HCT116 (cell line): ENCODE data around the gene SLC25A42. TPM values are rescaled to one million over a fixed set of nuclear protein-coding genes. Genes with fewer than 3 reads are reported as not detected.

Source experiments
- ATAC-seq: fragments of 200-7000 bp; cut with Tn5 transposase; 2 replicates; pipeline ENCODE4 v1.9.1; 2020; ENCODE audit warnings: mild to moderate bottlenecking, moderate library complexity
- BruUV-seq: library from RNA; stranded (reverse); fragments of 400-500 nt; replicated peaks from 2 replicates; lab custom pipeline; 2021; lab: Mats Ljungman, UMichigan
- CTCF ChIA-PET: fragments of 300-600 bp; sonication (Branson Sonifier 250); formaldehyde crosslinking; loops from one replicate; lab custom pipeline; 2021; ENCODE audit warnings: antibody characterized with exemption; lab: Charles Lee
- POLR2A ChIA-PET: fragments of 300-600, 350-600 bp; sonication (Branson Sonifier 250); formaldehyde crosslinking; loops from one replicate; lab custom pipeline; 2021; ENCODE audit warnings: antibody characterized with exemption; lab: Charles Lee
- RAD21 ChIA-PET, 2 experiments: fragments of 300-600 bp; sonication (Branson Sonifier 250); formaldehyde crosslinking; loops; one replicate each; lab custom pipeline; 2023; ENCODE audit warnings: low total read pairs in 2 of 2; ENCODE audit not compliant: uncharacterized antibody in 2 of 2, unreplicated experiment in 2 of 2, low non-redundant PET in 1 of 2; lab: Charles Lee
- DNase-seq: peaks from one replicate; pipeline ENCODE4 v3.0.0-alpha.2; 2010; ENCODE audit warnings: low read depth, low spot score
- H2AFZ ChIP-seq: fragments of 200-600 bp; shearing (Covaris generic), sonication (generic); 2 replicates; pipeline ENCODE4 v1.6.1; 2017; ENCODE audit warnings: low read depth, mixed run types, mixed read lengths, antibody characterized with exemption, low read length; ENCODE audit not compliant: poor library complexity, severe bottlenecking
- H3K27ac ChIP-seq: 2 replicates; pipeline ENCODE4 v1.5.1; 2012; ENCODE audit warnings: low read depth, low read length
- H3K27me3 ChIP-seq: fragments of 200-600 bp; sonication (generic); 2 replicates; pipeline ENCODE4 v1.6.1; 2016; ENCODE audit warnings: mixed run types, low read length, mixed read lengths; ENCODE audit not compliant: insufficient read depth
- H3K36me3 ChIP-seq, 2 experiments: fragments of 200-500 bp in 1 of 2; fragments of 200-600 bp in 1 of 2; sonication (Bioruptor generic) in 1 of 2; sonication (generic) in 1 of 2; 2 replicates each; pipeline versions ENCODE4 v1.5.1 to v1.6.1; 2014 to 2016; ENCODE audit warnings: low read length in 2 of 2, inconsistent platforms in 1 of 2, mixed read lengths in 1 of 2, mixed run types in 1 of 2; ENCODE audit not compliant: insufficient read depth in 2 of 2, control insufficient read depth in 1 of 2
- H3K4me1 ChIP-seq, 2 experiments: fragments of 200-600 bp in 1 of 2; sonication (generic) in 1 of 2; 2 replicates each; pipeline versions ENCODE4 v1.5.1 to v1.6.1; 2012 to 2017; ENCODE audit warnings: low read length in 2 of 2, inconsistent platforms in 1 of 2, mild to moderate bottlenecking in 1 of 2, mixed read lengths in 1 of 2, mixed run types in 1 of 2, moderate library complexity in 1 of 2; ENCODE audit not compliant: insufficient read depth in 2 of 2, control insufficient read depth in 1 of 2
- H3K4me2 ChIP-seq: fragments of 200-600 bp; sonication (generic); 2 replicates; pipeline ENCODE4 v1.6.1; 2017; ENCODE audit warnings: mixed run types, low read length, mixed read lengths
- H3K4me3 ChIP-seq, 2 experiments: fragments of 200-600 bp in 1 of 2; sonication (generic) in 1 of 2; replicated peaks in 1 of 2; 2 replicates each; pipeline ENCODE4 v1.5.1; 2011 to 2016; ENCODE audit warnings: low read length in 2 of 2, control low read depth in 1 of 2, low read depth in 1 of 2, mild to moderate bottlenecking in 1 of 2, mixed read lengths in 1 of 2, mixed run types in 1 of 2
- H3K79me2 ChIP-seq: fragments of 200-600 bp; sonication (generic); 2 replicates; pipeline ENCODE4 v1.6.1; 2017; ENCODE audit warnings: mild to moderate bottlenecking, mixed run types, low read length, moderate library complexity, mixed read lengths; ENCODE audit not compliant: insufficient read depth
- H3K9ac ChIP-seq: fragments of 200-600 bp; sonication (generic); 2 replicates; pipeline ENCODE4 v1.6.1; 2016; ENCODE audit warnings: low read length, mixed read lengths
- H3K9me2 ChIP-seq: fragments of 200-600 bp; sonication (generic), shearing (Covaris generic); 2 replicates; pipeline ENCODE4 v1.6.1; 2017; ENCODE audit warnings: mixed run types, mild to moderate bottlenecking, moderate library complexity; ENCODE audit not compliant: insufficient read depth
- H3K9me3 ChIP-seq, 2 experiments: fragments of 200-500 bp in 1 of 2; fragments of 200-600 bp in 1 of 2; sonication (Bioruptor generic) in 1 of 2; sonication (generic) in 1 of 2; 2 replicates each; pipeline ENCODE4 v1.6.1; 2014 to 2017; ENCODE audit warnings: low read length in 2 of 2, mixed read lengths in 2 of 2, inconsistent platforms in 1 of 2, low read depth in 1 of 2, mild to moderate bottlenecking in 1 of 2, mixed run types in 1 of 2, moderate library complexity in 1 of 2; ENCODE audit not compliant: control insufficient read depth in 1 of 2, insufficient read depth in 1 of 2
- H4K20me1 ChIP-seq: fragments of 200-600 bp; sonication (generic), shearing (Covaris generic); 2 replicates; pipeline ENCODE4 v1.6.1; 2017; ENCODE audit warnings: mixed run types, mild to moderate bottlenecking, moderate library complexity; ENCODE audit not compliant: insufficient read depth
- CEBPB ChIP-seq: IDR thresholded peaks from 2 replicates; pipeline ENCODE4 v1.6.1; 2012; ENCODE audit warnings: low read depth
- POLR2A ChIP-seq: IDR thresholded peaks from 2 replicates; pipeline ENCODE4 v1.7.0; 2011; ENCODE audit warnings: borderline replicate concordance; ENCODE audit not compliant: insufficient read depth, insufficient read length; ENCODE audit errors: extremely low read depth
- RAD21 ChIP-seq: IDR thresholded peaks from 2 replicates; pipeline ENCODE4 v1.6.1; 2012; ENCODE audit warnings: low read depth, mild to moderate bottlenecking
- SP1 ChIP-seq: IDR thresholded peaks from 2 replicates; pipeline ENCODE4 v1.6.1; 2012; ENCODE audit warnings: low read depth
- ZFX ChIP-seq: fragments of 450-650 bp; IDR thresholded peaks from 2 replicates; pipeline ENCODE4 v1.6.1; 2017
- intact Hi-C: fragments of 100-400 bp; cut with micrococcal nuclease; formaldehyde crosslinking; loops from 2 replicates; pipeline ENCODE4 v1.10.0; 2022
- total RNA-seq: library from RNA; stranded (reverse); gene quantifications from one replicate; pipeline ENCODE4 v1.2.1, GENCODE V29; 2021; ENCODE audit not compliant: unreplicated experiment
- TF ChIP-seq, protein P1 (sequence below): IDR thresholded peaks from 2 replicates; pipeline ENCODE4 v1.6.1; 2012
- TF ChIP-seq, protein P2 (sequence below): IDR thresholded peaks from 2 replicates; pipeline ENCODE4 v1.6.1; 2012; ENCODE audit warnings: low read depth
- TF ChIP-seq, protein P3 (sequence below), 3 experiments: fragments of 200-600 bp in 1 of 3; sonication (generic) in 1 of 3; IDR thresholded peaks in 2 of 3; conservative IDR thresholded peaks in 1 of 3; 2 replicates each; pipeline ENCODE4 v1.5.1; 2012 to 2017; ENCODE audit warnings: low read depth in 2 of 3, low read length in 2 of 3, antibody characterized with exemption in 1 of 3, borderline replicate concordance in 1 of 3, control low read depth in 1 of 3, mild to moderate bottlenecking in 1 of 3, mixed read lengths in 1 of 3, mixed run types in 1 of 3, moderate library complexity in 1 of 3; ENCODE audit not compliant: insufficient read depth in 1 of 3
- TF ChIP-seq, protein P4 (sequence below): IDR thresholded peaks from 2 replicates; pipeline ENCODE4 v1.6.1; 2012

The SLC25A42 gene
- total RNA-seq, 1 experiment from 2014 or later: 10.2 TPM

DNA sequence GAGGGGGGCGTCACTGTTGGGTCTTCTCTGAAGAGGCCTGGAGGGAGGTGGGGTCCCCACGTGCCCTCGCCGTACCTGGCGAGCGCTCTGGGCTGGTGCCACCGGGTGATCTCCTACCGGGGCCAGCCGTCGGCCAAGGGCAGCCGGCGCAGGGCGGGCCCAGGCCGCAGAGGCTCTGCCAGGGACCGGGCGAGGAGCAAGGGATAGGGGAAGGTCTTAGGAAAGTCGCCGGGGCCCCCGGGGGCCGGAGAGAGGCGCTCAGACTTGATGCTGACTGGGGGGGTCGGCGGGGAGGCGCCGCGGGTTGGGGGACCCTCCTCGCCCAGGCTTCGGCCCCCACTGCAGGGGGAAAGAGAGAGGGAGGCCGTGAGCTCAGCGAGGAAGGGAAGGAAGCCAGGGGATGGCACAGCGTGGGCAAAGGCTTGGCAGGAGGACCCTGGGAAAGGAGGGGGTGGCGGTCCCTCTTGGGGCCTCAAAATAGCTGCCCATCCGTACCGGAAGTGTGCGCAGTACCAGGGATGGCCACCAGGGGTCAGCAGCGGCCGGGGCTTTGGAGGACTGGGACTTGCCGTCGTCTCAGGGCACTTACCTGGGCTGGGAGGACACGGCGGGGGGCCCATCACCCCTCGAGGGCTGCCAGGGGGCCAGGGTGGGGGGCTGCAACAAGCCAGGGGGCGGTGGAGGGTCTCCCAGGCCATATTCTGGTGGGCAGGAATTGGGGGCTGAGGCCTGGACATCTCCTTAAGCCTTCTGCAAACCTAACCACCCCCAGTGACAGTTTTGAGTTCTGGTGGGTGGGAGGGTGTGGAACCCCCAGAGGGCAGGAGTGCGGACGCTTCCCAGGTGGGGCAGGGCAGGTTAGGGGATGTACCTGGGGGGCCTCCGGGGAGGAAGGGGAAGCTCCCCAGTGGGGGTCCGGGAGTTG lies 82.2 kb downstream of the SLC25A42 start:
- CTCF ChIA-PET: interaction anchor here (0.6 to 3.3 kb wide), 7 partner anchors 10 to 408 kb away, joined by 3 to 15 read pairs (median 3); partner anchors contain the start of gene SLC25A42
- no peak overlapping the region for H3K27ac ChIP-seq
- intact Hi-C loops: loop anchor here (1.0 to 5.0 kb wide), 3 partner anchors 29 to 346 kb away; no protein-coding TSS in a partner anchor

More for the DNA sequence above, 82.2 kb downstream of the SLC25A42 start:
- Histone ChIP-seq H3K9me3 (no peaks in the 10 kb centered on the region), H3K79me2 (no peaks in the 10 kb centered on the region), H3K9me2 (no peaks in the 10 kb centered on the region), H3K36me3 (no peaks in the 10 kb centered on the region; a peak in 2 of 4 replicates), H3K4me1 (no peaks in the 10 kb centered on the region), H2AFZ (no peak overlapping the region), H3K27me3 (no peaks in the 10 kb centered on the region), H3K4me3 (no peak overlapping the region), H4K20me1 (no peaks in the 10 kb centered on the region), H3K9ac (no peak overlapping the region), H3K4me2 (no peak overlapping the region)
- ChIA-PET POLR2A (interaction anchor here (0.8 kb wide), 1 partner anchor 10 kb away, joined by 3 read pairs; no protein-coding TSS in a partner anchor), RAD21 (interaction anchor here (0.8 to 1.4 kb wide), 2 partner anchors 28 to 29 kb away, joined by 3 to 4 read pairs; no protein-coding TSS in a partner anchor)
- ATAC-seq (peak; percentile 92), DNase-seq (no peak)
- BruUV-seq: no TSS peak
- TF ChIP-seq CEBPB (no peak), SP1 (no peak), RAD21 (peak; percentile 91), ZFX (no peak), POLR2A (no peak)
- TF ChIP-seq, protein P1, sequence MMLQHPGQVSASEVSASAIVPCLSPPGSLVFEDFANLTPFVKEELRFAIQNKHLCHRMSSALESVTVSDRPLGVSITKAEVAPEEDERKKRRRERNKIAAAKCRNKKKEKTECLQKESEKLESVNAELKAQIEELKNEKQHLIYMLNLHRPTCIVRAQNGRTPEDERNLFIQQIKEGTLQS: no peak
- TF ChIP-seq, protein P2, sequence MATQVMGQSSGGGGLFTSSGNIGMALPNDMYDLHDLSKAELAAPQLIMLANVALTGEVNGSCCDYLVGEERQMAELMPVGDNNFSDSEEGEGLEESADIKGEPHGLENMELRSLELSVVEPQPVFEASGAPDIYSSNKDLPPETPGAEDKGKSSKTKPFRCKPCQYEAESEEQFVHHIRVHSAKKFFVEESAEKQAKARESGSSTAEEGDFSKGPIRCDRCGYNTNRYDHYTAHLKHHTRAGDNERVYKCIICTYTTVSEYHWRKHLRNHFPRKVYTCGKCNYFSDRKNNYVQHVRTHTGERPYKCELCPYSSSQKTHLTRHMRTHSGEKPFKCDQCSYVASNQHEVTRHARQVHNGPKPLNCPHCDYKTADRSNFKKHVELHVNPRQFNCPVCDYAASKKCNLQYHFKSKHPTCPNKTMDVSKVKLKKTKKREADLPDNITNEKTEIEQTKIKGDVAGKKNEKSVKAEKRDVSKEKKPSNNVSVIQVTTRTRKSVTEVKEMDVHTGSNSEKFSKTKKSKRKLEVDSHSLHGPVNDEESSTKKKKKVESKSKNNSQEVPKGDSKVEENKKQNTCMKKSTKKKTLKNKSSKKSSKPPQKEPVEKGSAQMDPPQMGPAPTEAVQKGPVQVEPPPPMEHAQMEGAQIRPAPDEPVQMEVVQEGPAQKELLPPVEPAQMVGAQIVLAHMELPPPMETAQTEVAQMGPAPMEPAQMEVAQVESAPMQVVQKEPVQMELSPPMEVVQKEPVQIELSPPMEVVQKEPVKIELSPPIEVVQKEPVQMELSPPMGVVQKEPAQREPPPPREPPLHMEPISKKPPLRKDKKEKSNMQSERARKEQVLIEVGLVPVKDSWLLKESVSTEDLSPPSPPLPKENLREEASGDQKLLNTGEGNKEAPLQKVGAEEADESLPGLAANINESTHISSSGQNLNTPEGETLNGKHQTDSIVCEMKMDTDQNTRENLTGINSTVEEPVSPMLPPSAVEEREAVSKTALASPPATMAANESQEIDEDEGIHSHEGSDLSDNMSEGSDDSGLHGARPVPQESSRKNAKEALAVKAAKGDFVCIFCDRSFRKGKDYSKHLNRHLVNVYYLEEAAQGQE: no peak
- TF ChIP-seq, protein P3, sequence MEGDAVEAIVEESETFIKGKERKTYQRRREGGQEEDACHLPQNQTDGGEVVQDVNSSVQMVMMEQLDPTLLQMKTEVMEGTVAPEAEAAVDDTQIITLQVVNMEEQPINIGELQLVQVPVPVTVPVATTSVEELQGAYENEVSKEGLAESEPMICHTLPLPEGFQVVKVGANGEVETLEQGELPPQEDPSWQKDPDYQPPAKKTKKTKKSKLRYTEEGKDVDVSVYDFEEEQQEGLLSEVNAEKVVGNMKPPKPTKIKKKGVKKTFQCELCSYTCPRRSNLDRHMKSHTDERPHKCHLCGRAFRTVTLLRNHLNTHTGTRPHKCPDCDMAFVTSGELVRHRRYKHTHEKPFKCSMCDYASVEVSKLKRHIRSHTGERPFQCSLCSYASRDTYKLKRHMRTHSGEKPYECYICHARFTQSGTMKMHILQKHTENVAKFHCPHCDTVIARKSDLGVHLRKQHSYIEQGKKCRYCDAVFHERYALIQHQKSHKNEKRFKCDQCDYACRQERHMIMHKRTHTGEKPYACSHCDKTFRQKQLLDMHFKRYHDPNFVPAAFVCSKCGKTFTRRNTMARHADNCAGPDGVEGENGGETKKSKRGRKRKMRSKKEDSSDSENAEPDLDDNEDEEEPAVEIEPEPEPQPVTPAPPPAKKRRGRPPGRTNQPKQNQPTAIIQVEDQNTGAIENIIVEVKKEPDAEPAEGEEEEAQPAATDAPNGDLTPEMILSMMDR (IDR thresholded peaks at IDR 0.05 in 2 of 3, conservative IDR thresholded peaks at IDR 0.05 in 1 of 3; ENCODE audit: borderline replicate concordance in 1 of 3, insufficient read depth in 1 of 3, low read depth in 2 of 3, low read length in 2 of 3): peak; percentile 79 to 96 (median 86)
- TF ChIP-seq, protein P4, sequence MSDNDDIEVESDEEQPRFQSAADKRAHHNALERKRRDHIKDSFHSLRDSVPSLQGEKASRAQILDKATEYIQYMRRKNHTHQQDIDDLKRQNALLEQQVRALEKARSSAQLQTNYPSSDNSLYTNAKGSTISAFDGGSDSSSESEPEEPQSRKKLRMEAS: no peak
